Spinal cord (tissue), 10 donors: ENCODE data around the gene ILRUN. TPM values are rescaled to one million over a fixed set of nuclear protein-coding genes. Genes with fewer than 3 reads are reported as not detected.
"Not testable (repeated sequence)": the region's sequence is repeated elsewhere in the genome, so short reads cannot be mapped to it uniquely, and the experiment has no call there.

Experiments used
- DNase-seq, 6 donors: peaks; one replicate each; pipeline versions ENCODE4 v3.0.0 to v3.0.0-alpha.2; 2013 to 2015; ENCODE audit warnings: low spot score in 6 of 6, low read depth in 4 of 6
- H3K27ac ChIP-seq: one replicate; pipeline ENCODE4 v1.5.1; 2013; ENCODE audit warnings: low read depth, low read length, control low read depth
- H3K27me3 ChIP-seq: one replicate; pipeline ENCODE4 v1.6.1; 2013; ENCODE audit warnings: low read length; ENCODE audit not compliant: control insufficient read depth, insufficient read depth
- H3K36me3 ChIP-seq: one replicate; pipeline ENCODE4 v1.6.1; 2013; ENCODE audit warnings: low read length; ENCODE audit not compliant: control insufficient read depth, insufficient read depth
- H3K4me1 ChIP-seq: one replicate; pipeline ENCODE4 v1.6.1; 2013; ENCODE audit warnings: low read length; ENCODE audit not compliant: control insufficient read depth, insufficient read depth
- H3K4me3 ChIP-seq: one replicate; pipeline ENCODE4 v1.5.1; 2013; ENCODE audit warnings: low read depth, low read length, control low read depth
- H3K9me3 ChIP-seq: one replicate; pipeline ENCODE4 v1.6.1; 2013; ENCODE audit warnings: low read length; ENCODE audit not compliant: control insufficient read depth, insufficient read depth
- WGBS: methylation state at CpG from one replicate; pipeline ENCODE4 v1.1.5; 2013; ENCODE audit warnings: missing lambda C conversion rate; ENCODE audit not compliant: insufficient coverage; 5-methylcytosine and 5-hydroxymethylcytosine counted together
- polyA plus RNA-seq, 2 donors: library from polyadenylated mRNA; unstranded; fragments of 120-200 nt; gene quantifications; one replicate each; pipeline ENCODE4 v1.2.1, GENCODE V29; 2013; ENCODE audit not compliant: insufficient read length in 2 of 2
- total RNA-seq, 2 donors: library from RNA; depleted of rRNA in 1 of 2; stranded (reverse); fragments of 120-200 nt in 1 of 2; fragments of >200 nt in 1 of 2; gene quantifications; one replicate each; pipeline versions ENCODE4 v1.2.3 to v1.2.4, GENCODE V29; 2013 to 2014
- donor health status: healthy.

Gene ILRUN
- total and polyA plus RNA-seq, 4 donors = 29.6 to 38.0 (median 35.7) TPM

- no peaks in the 10 kb centered on the region for H3K36me3 ChIP-seq
- H3K4me1 ChIP-seq = no peaks in the 10 kb centered on the region
- 100% methylated on average over 2 of the region's 8 CpGs for WGBS
- no peaks in the 10 kb centered on the region for H3K27me3 ChIP-seq
- no peaks in the 10 kb centered on the region for H3K9me3 ChIP-seq
- H3K4me3 ChIP-seq = no peak overlapping the region
- DNase-seq = no peak
- no peak overlapping the region for H3K27ac ChIP-seq
Observed at GRCh38 chr6:34671801-34672656, 24.5 kb downstream of the ILRUN start.

GRCh38 chr6:34671367-34671766, 25.2 kb downstream of the ILRUN start:
- no peaks in the 10 kb centered on the region for H3K9me3 ChIP-seq
- H3K27me3 ChIP-seq = no peaks in the 10 kb centered on the region
- DNase-seq = no peak
- no peaks in the 10 kb centered on the region for H3K36me3 ChIP-seq
- no peak overlapping the region for H3K4me3 ChIP-seq
- WGBS = no CpG with 5 or more reads among the region's 1 CpG
- no peak overlapping the region for H3K27ac ChIP-seq
- no peaks in the 10 kb centered on the region for H3K4me1 ChIP-seq

GRCh38 chr6:34668799-34669198, 27.8 kb downstream of the ILRUN start:
- not testable (repeated sequence) for H3K4me1 ChIP-seq, H3K27ac ChIP-seq, H3K4me3 ChIP-seq, H3K36me3 ChIP-seq, H3K9me3 ChIP-seq, DNase-seq, H3K27me3 ChIP-seq
- 100% methylated on average over 4 of the region's 5 CpGs for WGBS

GRCh38 chr6:34667481-34668238, 28.9 kb downstream of the ILRUN start:
- Histone ChIP-seq H3K36me3 (no peaks in the 10 kb centered on the region), H3K9me3 (no peaks in the 10 kb centered on the region), H3K4me1 (no peaks in the 10 kb centered on the region), H3K27ac (no peak overlapping the region), H3K4me3 (no peak overlapping the region), H3K27me3 (no peaks in the 10 kb centered on the region)
- DNase-seq = no peak
- WGBS = 80% methylated on average over 1 of the region's 4 CpGs

- no peaks in the 10 kb centered on the region for H3K4me1 ChIP-seq
- no peaks in the 10 kb centered on the region for H3K9me3 ChIP-seq
- peaks cover under 1% of the 10 kb centered on the region for H3K36me3 ChIP-seq
- no peaks in the 10 kb centered on the region for H3K27me3 ChIP-seq
- no peak for DNase-seq
- H3K27ac ChIP-seq = no peak overlapping the region
- no peak overlapping the region for H3K4me3 ChIP-seq
- WGBS = no CpG with 5 or more reads among the region's 4 CpGs
Observed at GRCh38 chr6:34665019-34665418, 31.5 kb downstream of the ILRUN start.

GRCh38 chr6:34664256-34664971, 32.2 kb downstream of the ILRUN start:
- Histone ChIP-seq H3K27me3 (no peaks in the 10 kb centered on the region), H3K4me3 (no peak overlapping the region), H3K36me3 (peaks cover 3% of the 10 kb centered on the region), H3K9me3 (no peaks in the 10 kb centered on the region), H3K27ac (no peak overlapping the region), H3K4me1 (no peaks in the 10 kb centered on the region)
- no CpG with 5 or more reads among the region's 4 CpGs for WGBS
- DNase-seq = no peak

- DNase-seq = no peak
Observed at GRCh38 chr6:34663831-34664255, 32.7 kb downstream of the ILRUN start.

GRCh38 chr6:34663371-34663770, 33.2 kb downstream of the ILRUN start:
- H3K4me3 ChIP-seq = no peak overlapping the region
- no peak overlapping the region for H3K27ac ChIP-seq
- DNase-seq = no peak
- H3K4me1 ChIP-seq = no peaks in the 10 kb centered on the region
- no peaks in the 10 kb centered on the region for H3K27me3 ChIP-seq
- no CpG with 5 or more reads among the region's 2 CpGs for WGBS
- H3K36me3 ChIP-seq = peaks cover 3% of the 10 kb centered on the region
- H3K9me3 ChIP-seq = no peaks in the 10 kb centered on the region

More at GRCh38 chr6:34663831-34664255, 32.7 kb downstream of the ILRUN start:
- no peaks in the 10 kb centered on the region for H3K9me3 ChIP-seq
- H3K27me3 ChIP-seq = no peaks in the 10 kb centered on the region
- H3K36me3 ChIP-seq = peaks cover 3% of the 10 kb centered on the region
- H3K27ac ChIP-seq = no peak overlapping the region
- H3K4me3 ChIP-seq = no peak overlapping the region
- WGBS = 78% methylated on average over 2 of the region's 5 CpGs
- H3K4me1 ChIP-seq = no peaks in the 10 kb centered on the region

- Histone ChIP-seq H3K9me3 (no peaks in the 10 kb centered on the region), H3K27me3 (no peaks in the 10 kb centered on the region), H3K27ac (no peak overlapping the region), H3K4me3 (no peak overlapping the region), H3K36me3 (peaks cover 3% of the 10 kb centered on the region), H3K4me1 (no peaks in the 10 kb centered on the region)
- WGBS = no CpG with 5 or more reads among the region's 1 CpG
- no peak for DNase-seq
Observed at GRCh38 chr6:34661357-34661756, 35.2 kb downstream of the ILRUN start.
